GM12892 (cell line): Measurements from ENCODE around the gene NAPEPLD.
"Not testable (repeated sequence)": the region's sequence is repeated elsewhere in the genome, so short reads cannot be mapped to it uniquely, and the experiment has no call there.

Source experiments
- DNase-seq: peaks from one replicate; pipeline ENCODE4 v3.0.0; 2011; ENCODE audit not compliant: insufficient read length
- FAIRE-seq: peaks from 2 replicates; lab custom pipeline; 2011; peaks lifted over from hg19 to GRCh38; lab: Jason Lieb, UNC
- POLR2A ChIP-seq: IDR thresholded peaks from 2 replicates; pipeline ENCODE4 v1.6.1; 2011; ENCODE audit warnings: low read depth, low read length, control low read depth
- POLR2AphosphoS5 ChIP-seq: IDR thresholded peaks from 2 replicates; pipeline ENCODE4 v1.6.1; 2011; ENCODE audit warnings: low read depth, low read length, control low read depth
- TAF1 ChIP-seq: IDR thresholded peaks from 2 replicates; pipeline ENCODE4 v1.6.1; 2011; ENCODE audit warnings: low read depth, mild to moderate bottlenecking, control low read depth, low read length, borderline replicate concordance

Gene NAPEPLD

DNA sequence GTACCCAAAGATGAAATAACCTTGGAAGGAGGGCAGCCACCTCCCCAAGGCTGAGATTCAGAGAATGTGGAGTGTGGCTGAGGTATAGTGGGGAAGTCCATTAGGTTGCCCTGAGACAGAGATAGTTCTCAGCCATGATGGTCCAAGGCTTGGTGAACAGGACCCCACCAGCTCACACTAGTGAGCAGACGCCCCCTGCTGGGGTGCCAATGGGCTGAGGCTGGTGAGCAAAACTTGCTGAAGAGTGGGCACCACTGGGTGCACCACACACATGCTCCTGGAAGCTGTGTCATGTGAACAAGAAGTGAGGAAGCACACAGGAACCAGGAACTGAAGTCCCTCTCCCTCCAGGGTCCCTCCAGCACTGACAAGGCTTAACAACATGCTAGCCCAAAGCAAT is 83.2 kb downstream of the NAPEPLD start:
- FAIRE-seq (no peak), DNase-seq (peak; percentile 14)
- no peak for TF ChIP-seq TAF1

DNA sequence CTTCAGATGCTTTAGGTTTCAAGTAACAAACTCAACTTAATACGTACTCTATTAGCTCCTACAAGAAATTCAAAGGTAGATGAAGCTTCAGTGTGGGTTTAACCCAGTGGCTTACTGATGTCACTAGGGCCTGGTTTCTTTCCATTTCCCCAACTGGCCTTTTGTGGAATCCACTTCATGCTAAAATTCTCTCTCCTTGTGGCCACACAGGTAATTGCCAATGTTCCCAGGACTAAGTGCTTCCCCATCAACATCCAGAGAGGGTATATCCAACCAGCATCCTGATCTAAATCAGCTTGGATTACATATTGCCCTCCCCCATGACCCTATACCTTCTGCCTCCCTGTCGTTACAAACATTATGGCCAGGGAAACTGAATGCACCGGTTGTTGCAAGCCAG is 85.0 kb downstream of the NAPEPLD start:
- no peak for DNase-seq
- TF ChIP-seq POLR2AphosphoS5 (no peak), POLR2A (no peak), TAF1 (no peak)
- no peak for FAIRE-seq

GRCh38 chr7:103059471-103059870 is 89.4 kb downstream of the NAPEPLD start:
- DNase-seq (no peak), FAIRE-seq (no peak)
- no peak for TF ChIP-seq POLR2A
- no peak for TF ChIP-seq POLR2AphosphoS5
- no peak for TF ChIP-seq TAF1

DNA sequence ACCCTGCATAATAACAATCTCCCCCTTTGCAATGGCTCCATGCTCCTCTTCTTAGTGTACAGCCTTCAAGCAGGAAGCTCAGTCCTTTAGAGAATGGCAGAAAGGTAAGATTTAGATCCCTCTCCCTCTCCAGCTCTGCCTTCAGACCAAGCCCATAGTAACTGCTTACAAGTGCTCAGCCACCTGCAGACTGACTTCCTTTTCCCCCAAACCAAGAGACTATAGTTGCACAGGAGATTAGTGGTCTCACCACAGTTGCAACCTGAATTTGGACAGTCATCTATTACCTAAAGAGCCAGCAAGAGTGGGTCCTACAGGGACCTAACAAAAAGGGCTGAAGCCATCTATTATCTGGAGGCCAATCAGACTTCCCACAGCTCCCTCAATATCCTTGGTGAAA is 90.8 kb downstream of the NAPEPLD start:
- FAIRE-seq, result no peak
- TF ChIP-seq POLR2AphosphoS5 (no peak), TAF1 (no peak)
- DNase-seq, result no peak

- FAIRE-seq, result not testable (repeated sequence)
Measured at GRCh38 chr7:103056006-103056405, 92.9 kb downstream of the NAPEPLD start.

DNA sequence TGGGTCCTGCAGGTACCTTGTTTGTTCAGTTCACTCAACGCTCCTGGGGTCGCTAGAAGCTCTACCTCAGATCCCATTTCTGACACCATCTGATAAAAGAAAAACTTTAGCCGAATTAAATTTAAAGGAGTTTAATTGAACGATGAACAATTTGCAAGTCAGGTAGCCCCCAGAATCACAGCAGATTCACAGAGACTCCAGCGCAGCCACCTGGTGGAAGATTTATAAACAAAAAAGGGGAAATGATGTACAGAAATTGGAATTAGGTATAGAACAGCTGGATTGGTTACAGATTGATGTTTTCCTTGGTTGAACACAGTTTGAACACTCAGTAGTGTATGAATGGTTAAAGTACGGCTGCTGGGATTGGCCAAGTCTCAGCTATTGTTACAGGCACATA is 97.4 kb downstream of the NAPEPLD start:
- TF ChIP-seq POLR2AphosphoS5, result no peak
- TF ChIP-seq TAF1, result no peak
- no peak for TF ChIP-seq POLR2A
- no peak for FAIRE-seq
- DNase-seq, result no peak

More at GRCh38 chr7:103056006-103056405, 92.9 kb downstream of the NAPEPLD start:
- not testable (repeated sequence) for DNase-seq
